NAMALWA (cell line): Measurements from ENCODE around the gene SNX15.

Experiments used
- DNase-seq: peaks from one replicate; pipeline ENCODE4 v3.0.0-alpha.2; 2015; ENCODE audit warnings: low spot score

SNX15 gene

DNA sequence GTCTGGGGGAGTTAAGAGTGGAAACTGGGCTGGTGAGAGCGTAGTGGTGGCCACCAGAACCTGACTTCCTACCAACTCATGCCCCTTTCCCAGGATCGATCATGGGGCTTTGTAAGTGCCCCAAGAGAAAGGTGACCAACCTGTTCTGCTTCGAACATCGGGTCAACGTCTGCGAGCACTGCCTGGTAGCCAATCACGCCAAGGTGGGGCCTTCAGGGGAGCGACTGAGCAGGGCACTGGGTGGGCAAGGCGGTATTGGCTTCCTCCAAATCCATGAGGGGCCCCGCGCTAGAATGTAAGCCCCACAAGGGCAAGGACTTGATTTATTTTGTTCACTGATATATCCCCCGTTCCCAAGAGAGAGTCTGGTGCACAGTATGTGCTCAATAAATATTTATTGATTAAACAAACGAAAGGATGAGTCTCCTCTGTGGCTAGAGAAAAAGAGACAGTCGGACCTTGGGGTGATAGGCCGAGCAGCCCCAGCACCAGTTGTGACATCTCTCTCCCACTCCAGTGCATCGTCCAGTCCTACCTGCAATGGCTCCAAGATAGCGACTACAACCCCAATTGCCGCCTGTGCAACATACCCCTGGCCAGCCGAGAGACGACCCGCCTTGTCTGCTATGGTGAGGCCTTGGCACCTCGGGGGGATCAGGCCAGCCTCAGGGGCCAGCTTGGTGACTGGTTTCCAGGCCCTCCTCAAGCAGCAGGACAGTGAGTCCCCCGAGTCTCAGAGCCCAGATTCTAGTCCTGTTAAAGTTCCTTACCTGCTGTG lies 57.5 kb downstream of the SNX15 start:
- DNase-seq = no peak

DNA sequence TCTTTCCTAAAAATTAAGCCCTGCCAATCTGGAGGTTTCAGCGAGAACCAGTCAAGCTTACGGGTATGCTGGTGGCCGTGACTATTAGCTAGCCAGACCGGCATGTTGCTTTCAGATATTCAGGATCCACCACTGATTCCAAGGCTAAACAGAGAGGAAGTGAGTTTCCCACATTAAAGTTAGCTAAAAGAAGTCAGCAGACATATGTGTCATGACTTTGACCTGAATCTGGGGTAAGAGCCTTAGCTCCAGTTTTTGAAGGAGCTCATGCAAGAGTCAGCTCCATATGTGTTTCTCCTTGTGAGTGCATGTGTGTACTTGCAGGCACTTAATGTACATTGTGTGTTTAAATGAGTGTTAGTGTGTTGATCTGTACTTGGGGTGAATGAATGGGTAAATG lies 58.2 kb downstream of the SNX15 start:
- no peak for DNase-seq

DNA sequence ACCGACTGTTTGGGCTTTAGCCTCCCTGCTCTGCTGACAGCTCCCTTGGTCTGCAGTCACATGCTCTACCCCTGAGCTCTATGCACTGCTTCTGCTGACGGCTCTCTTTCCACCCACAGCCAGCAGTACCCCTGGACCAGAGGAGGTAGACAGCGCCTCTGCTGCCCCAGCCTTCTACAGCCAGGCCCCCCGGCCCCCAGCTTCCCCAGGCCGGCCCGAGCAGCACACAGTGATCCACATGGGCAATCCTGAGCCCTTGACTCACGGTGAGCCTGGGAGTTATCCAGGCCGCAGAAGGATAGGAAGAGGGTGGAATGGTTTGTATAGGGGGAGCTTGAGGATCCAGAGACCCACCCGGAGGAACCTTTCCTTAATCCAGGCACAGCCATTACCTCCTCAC lies 59.6 kb downstream of the SNX15 start:
- DNase-seq = no peak

DNA sequence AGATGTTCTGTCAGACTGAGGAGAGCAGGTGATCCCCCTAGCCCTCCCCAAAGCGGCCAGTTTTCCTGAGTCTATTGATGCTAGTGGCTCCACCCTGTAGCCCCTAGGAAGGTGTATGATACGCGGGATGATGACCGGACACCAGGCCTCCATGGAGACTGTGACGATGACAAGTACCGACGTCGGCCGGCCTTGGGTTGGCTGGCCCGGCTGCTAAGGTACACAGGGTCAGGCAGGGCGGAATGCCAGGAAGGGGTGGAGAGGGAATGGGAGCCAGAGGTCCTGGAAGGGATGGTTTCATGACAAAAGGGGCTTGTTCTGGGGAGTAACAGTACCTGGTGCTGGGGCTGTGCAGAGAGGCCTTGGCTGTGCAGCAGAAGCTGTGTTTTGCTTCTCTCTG lies 60.0 kb downstream of the SNX15 start:
- no peak for DNase-seq

DNA sequence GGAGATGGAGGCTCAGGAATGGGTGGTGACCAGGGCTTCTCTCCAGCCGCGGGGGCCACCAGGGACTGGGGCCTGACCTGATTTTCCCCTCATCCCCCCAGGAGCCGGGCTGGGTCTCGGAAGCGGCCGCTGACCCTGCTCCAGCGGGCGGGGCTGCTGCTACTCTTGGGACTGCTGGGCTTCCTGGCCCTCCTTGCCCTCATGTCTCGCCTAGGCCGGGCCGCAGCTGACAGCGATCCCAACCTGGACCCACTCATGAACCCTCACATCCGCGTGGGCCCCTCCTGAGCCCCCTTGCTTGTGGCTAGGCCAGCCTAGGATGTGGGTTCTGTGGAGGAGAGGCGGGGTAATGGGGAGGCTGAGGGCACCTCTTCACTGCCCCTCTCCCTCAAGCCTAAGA lies 60.6 kb downstream of the SNX15 start:
- no peak for DNase-seq

DNA sequence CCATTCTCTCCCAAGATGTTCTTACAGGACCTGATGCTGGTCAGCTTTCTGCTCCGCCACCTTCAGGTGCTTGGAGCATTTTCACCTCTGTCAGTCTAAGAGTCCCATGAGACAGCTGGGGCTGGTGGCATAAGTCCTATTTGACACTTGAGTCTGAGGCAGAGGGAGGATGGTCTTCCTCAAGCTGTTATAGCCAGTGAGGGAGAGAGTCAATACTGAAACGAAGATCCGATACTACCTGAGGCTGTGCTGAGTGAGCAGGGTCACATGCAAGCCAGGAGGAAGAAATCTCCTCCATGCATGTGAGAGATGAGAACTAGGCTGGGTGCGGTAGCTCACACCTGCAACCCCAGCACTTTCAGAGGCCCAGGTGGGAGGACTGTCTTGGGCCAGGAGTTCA lies 62.4 kb downstream of the SNX15 start:
- DNase-seq = no peak
